HG03354 (cell line): Measurements from ENCODE around the gene ITGA3.

ENCODE experiments used
- ATAC-seq: cut with Tn5 transposase; IDR thresholded peaks from one replicate; pipeline ENCODE4 v1.9.1; 2021; ENCODE audit warnings: mild to moderate bottlenecking; ENCODE audit not compliant: unreplicated experiment, poor library complexity, severe bottlenecking

ITGA3 gene

GRCh38 chr17:50102164-50102991 is 46.5 kb downstream of the ITGA3 start:
- ATAC-seq = no peak

- ATAC-seq = no peak
These were observed 47.3 kb downstream of the ITGA3 start for GRCh38 chr17:50103252-50103651.

GRCh38 chr17:50103941-50104340 is 48.0 kb downstream of the ITGA3 start:
- no peak for ATAC-seq

GRCh38 chr17:50105811-50106210 is 49.9 kb downstream of the ITGA3 start:
- no peak for ATAC-seq

- ATAC-seq = no peak
These were observed 50.7 kb downstream of the ITGA3 start for GRCh38 chr17:50106393-50107131.

GRCh38 chr17:50107790-50108414 is 52.0 kb downstream of the ITGA3 start:
- no peak for ATAC-seq

- no peak for ATAC-seq
These were observed 52.6 kb downstream of the ITGA3 start for GRCh38 chr17:50108556-50108955.

- ATAC-seq = no peak
These were observed 53.3 kb downstream of the ITGA3 start for GRCh38 chr17:50109207-50109606.

- no peak for ATAC-seq
These were observed 53.9 kb downstream of the ITGA3 start for GRCh38 chr17:50109785-50110184.

GRCh38 chr17:50110591-50111349 is 54.9 kb downstream of the ITGA3 start:
- no peak for ATAC-seq

- no peak for ATAC-seq
These were observed 56.1 kb downstream of the ITGA3 start for GRCh38 chr17:50111673-50112655.

- no peak for ATAC-seq
These were observed 56.8 kb downstream of the ITGA3 start for GRCh38 chr17:50112694-50113093.

GRCh38 chr17:50113624-50114320 is 57.9 kb downstream of the ITGA3 start:
- ATAC-seq = no peak

- ATAC-seq = no peak
These were observed 58.5 kb downstream of the ITGA3 start for GRCh38 chr17:50114401-50114800.

- no peak for ATAC-seq
These were observed 59.0 kb downstream of the ITGA3 start for GRCh38 chr17:50114849-50115357.

GRCh38 chr17:50115756-50116155 is 59.8 kb downstream of the ITGA3 start:
- ATAC-seq = no peak

GRCh38 chr17:50117202-50118051 is 61.5 kb downstream of the ITGA3 start:
- ATAC-seq = peak; percentile 67
